GM21576 (cell line): ENCODE data around the gene AIG1.
"Not testable (repeated sequence)": the region's sequence is repeated elsewhere in the genome, so short reads cannot be mapped to it uniquely, and the experiment has no call there.

Experiments
- ATAC-seq: cut with Tn5 transposase; IDR thresholded peaks from one replicate; pipeline ENCODE4 v1.9.1; 2021; ENCODE audit warnings: mild to moderate bottlenecking, moderate library complexity; ENCODE audit not compliant: unreplicated experiment

AIG1 gene

GRCh38 chr6:143060806-143061596 lies at the start of gene AIG1:
TSS of gene AIG1 (plus strand) at chr6:143060889. CDS start at chr6:143060926, 37 bp downstream.
- ATAC-seq = peak; percentile 60

GRCh38 chr6:143014764-143015163 lies 45.9 kb upstream of the AIG1 start:
- no peak for ATAC-seq

- no peak for ATAC-seq
Measured at GRCh38 chr6:143015300-143015706, 45.4 kb upstream of the AIG1 start.

GRCh38 chr6:143018955-143019354 lies 41.7 kb upstream of the AIG1 start:
- no peak for ATAC-seq

GRCh38 chr6:143020862-143021261 lies 39.8 kb upstream of the AIG1 start:
- ATAC-seq = not testable (repeated sequence)

GRCh38 chr6:143021543-143021942 lies 39.1 kb upstream of the AIG1 start:
- no peak for ATAC-seq

GRCh38 chr6:143022587-143022986 lies 38.1 kb upstream of the AIG1 start:
- no peak for ATAC-seq

- no peak for ATAC-seq
Measured at GRCh38 chr6:143023695-143024094, 37.0 kb upstream of the AIG1 start.

GRCh38 chr6:143024977-143025376 lies 35.7 kb upstream of the AIG1 start:
- ATAC-seq = no peak

- ATAC-seq = no peak
Measured at GRCh38 chr6:143026696-143027449, 33.8 kb upstream of the AIG1 start.

GRCh38 chr6:143034689-143035334 lies 25.9 kb upstream of the AIG1 start:
- ATAC-seq = no peak

- ATAC-seq = no peak
Measured at GRCh38 chr6:143037470-143037869, 23.2 kb upstream of the AIG1 start.

- ATAC-seq = no peak
Measured at GRCh38 chr6:143038833-143039232, 21.9 kb upstream of the AIG1 start.

GRCh38 chr6:143039548-143039947 lies 21.1 kb upstream of the AIG1 start:
- ATAC-seq = no peak

GRCh38 chr6:143040018-143040417 lies 20.7 kb upstream of the AIG1 start:
- no peak for ATAC-seq

GRCh38 chr6:143044345-143044744 lies 16.3 kb upstream of the AIG1 start:
- ATAC-seq = not testable (repeated sequence)

GRCh38 chr6:143049611-143050010 lies 11.1 kb upstream of the AIG1 start:
- ATAC-seq = no peak

- no peak for ATAC-seq
Measured at GRCh38 chr6:143050509-143050908, 10.2 kb upstream of the AIG1 start.

- no peak for ATAC-seq
Measured at GRCh38 chr6:143052282-143052681, 8.4 kb upstream of the AIG1 start.

- ATAC-seq = no peak
Measured at GRCh38 chr6:143053856-143054255, 6.8 kb upstream of the AIG1 start.

- ATAC-seq = no peak
Measured at GRCh38 chr6:143054329-143054728, 6.4 kb upstream of the AIG1 start.

GRCh38 chr6:143055213-143055612 lies 5.5 kb upstream of the AIG1 start:
- no peak for ATAC-seq
